Mucosa of descending colon (tissue), 3 donors: ENCODE results near the gene TOX2. TPM values are rescaled to one million over a fixed set of nuclear protein-coding genes. Genes with fewer than 3 reads are reported as not detected.

Source experiments
- ATAC-seq: fragments of 200-7000 bp; cut with Tn5 transposase; one replicate; pipeline ENCODE4 v1.9.1; 2020; ENCODE audit warnings: mild to moderate bottlenecking, moderate library complexity
- DNase-seq, 3 donors: peaks; one replicate each; pipeline ENCODE4 v3.0.0-alpha.2; 2020
- H3K36me3 ChIP-seq: fragments of 200-600 bp; one replicate; pipeline ENCODE4 v1.8.0; 2021; ENCODE audit warnings: low read depth, mild to moderate bottlenecking
- H3K4me1 ChIP-seq: fragments of 200-600 bp; one replicate; pipeline ENCODE4 v1.8.0; 2021; ENCODE audit warnings: low read depth, mild to moderate bottlenecking
- H3K4me3 ChIP-seq: fragments of 200-600 bp; one replicate; pipeline ENCODE4 v1.8.0; 2021; ENCODE audit warnings: mild to moderate bottlenecking
- H3K9me3 ChIP-seq: fragments of 200-600 bp; one replicate; pipeline ENCODE4 v1.8.0; 2021; ENCODE audit warnings: mild to moderate bottlenecking
- CTCF ChIP-seq: fragments of 200-600 bp; IDR thresholded peaks from one replicate; pipeline ENCODE4 v1.8.0; 2022; ENCODE audit warnings: antibody characterized with exemption, mild to moderate bottlenecking
- intact Hi-C, 2 donors: fragments of 100-400 bp; cut with DNase I in 1 of 2; cut with micrococcal nuclease in 1 of 2; formaldehyde crosslinking; loops; one replicate each; pipeline versions ENCODE4 v1.11.0 to v1.11.1; 2022; cut with DNase I, micrococcal nuclease
- total RNA-seq, 3 donors: library from RNA; stranded (reverse); fragmentation: NEBNext Ultra II Directional in 2 of 3; extraction: Animal tissue kit (Norgen Biotek cat#: 25700) in 2 of 3; gene quantifications; one replicate each; pipeline versions ENCODE4 v1.2.1 to v1.2.4, GENCODE V29; 2021 to 2023
- donor health status: DM: no; HTN: no; CAD: no; lungs with moderate emphysema.
- donor health status: DM: no; HTN: no; CAD: no.
- donor health status: DM: no; HTN: yes; CAD: no.

Gene TOX2
- total RNA-seq, 3 donors from 2014 or later: 2.9 to 6.1 (median 5.5) TPM

- Histone ChIP-seq H3K4me3 (no peak overlapping the region), H3K36me3 (no peaks in the 10 kb centered on the region), H3K9me3 (no peaks in the 10 kb centered on the region), H3K4me1 (no peaks in the 10 kb centered on the region)
- DNase-seq (no peak), ATAC-seq (no peak)
- intact Hi-C loops: no loop called here
- TF ChIP-seq CTCF: no peak
Measured at GRCh38 chr20:44033873-44034272, 119.2 kb downstream of the TOX2 start.

GRCh38 chr20:44034451-44034850 is 119.8 kb downstream of the TOX2 start:
- no peak for ATAC-seq
- no peaks in the 10 kb centered on the region for H3K9me3 ChIP-seq
- intact Hi-C loops: no loop called here
- H3K36me3 ChIP-seq: no peaks in the 10 kb centered on the region
- no peak overlapping the region for H3K4me3 ChIP-seq
- H3K4me1 ChIP-seq: no peaks in the 10 kb centered on the region
- DNase-seq: no peak
- no peak for TF ChIP-seq CTCF

- no peak for ATAC-seq
- DNase-seq: no peak
Measured at GRCh38 chr20:44034965-44035635, 120.4 kb downstream of the TOX2 start.

GRCh38 chr20:44035924-44036323 is 121.3 kb downstream of the TOX2 start:
- Histone ChIP-seq H3K4me3 (no peak overlapping the region), H3K36me3 (no peaks in the 10 kb centered on the region), H3K4me1 (no peaks in the 10 kb centered on the region), H3K9me3 (no peaks in the 10 kb centered on the region)
- intact Hi-C loops: no loop called here
- TF ChIP-seq CTCF: no peak
- ATAC-seq (no peak), DNase-seq (no peak)

More at GRCh38 chr20:44034965-44035635, 120.4 kb downstream of the TOX2 start:
- Histone ChIP-seq H3K4me3 (no peak overlapping the region), H3K4me1 (no peaks in the 10 kb centered on the region), H3K9me3 (no peaks in the 10 kb centered on the region), H3K36me3 (no peaks in the 10 kb centered on the region)
- TF ChIP-seq CTCF: no peak
- intact Hi-C loops: no loop called here

- no peak overlapping the region for H3K4me3 ChIP-seq
- ATAC-seq (no peak), DNase-seq (no peak)
- no peak for TF ChIP-seq CTCF
- H3K9me3 ChIP-seq: no peaks in the 10 kb centered on the region
- intact Hi-C loops: no loop called here
- H3K4me1 ChIP-seq: no peaks in the 10 kb centered on the region
- H3K36me3 ChIP-seq: no peaks in the 10 kb centered on the region
Measured at GRCh38 chr20:44036441-44036840, 121.8 kb downstream of the TOX2 start.
